GM12878 (cell line): Measurements from ENCODE around the gene RSBN1L. TPM values are rescaled to one million over a fixed set of nuclear protein-coding genes. Genes with fewer than 3 reads are reported as not detected.

Experiments
- ATAC-seq: fragments of 200-7000 bp; cut with Tn5 transposase; 3 replicates; pipeline ENCODE4 v1.9.1; 2020; ENCODE audit warnings: mild to moderate bottlenecking, moderate library complexity
- BruUV-seq: library from RNA; stranded (reverse); fragments of 400-500 nt; replicated peaks from 2 replicates; lab custom pipeline; 2021; lab: Mats Ljungman, UMichigan
- CTCF ChIA-PET: fragments of 300-600 bp; sonication (Branson Sonifier 250); formaldehyde crosslinking; extraction: SDS; loops from one replicate; lab custom pipeline; 2021; ENCODE audit warnings: inconsistent platforms; lab: Yijun Ruan, JAX
- POLR2A ChIA-PET: fragments of 350-600 bp; formaldehyde crosslinking; extraction: SDS; loops from one replicate; lab custom pipeline; 2021; ENCODE audit warnings: inconsistent platforms; lab: Charles Lee
- RAD21 ChIA-PET: fragments of 300-600 bp; sonication (Branson Sonifier 250); formaldehyde crosslinking; loops from one replicate; lab custom pipeline; 2023; ENCODE audit warnings: antibody characterized with exemption; ENCODE audit not compliant: unreplicated experiment; lab: Charles Lee
- SMC1A ChIA-PET: fragments of 300-600 bp; sonication (Branson Sonifier 250); formaldehyde crosslinking; loops from one replicate; lab custom pipeline; 2023; ENCODE audit not compliant: unreplicated experiment, uncharacterized antibody; lab: Charles Lee
- DNase-seq: peaks from one replicate; pipeline ENCODE4 v3.0.0-alpha.2; 2011; ENCODE audit warnings: low read depth, low spot score
- FAIRE-seq: peaks from 3 replicates; lab custom pipeline; 2011; peaks lifted over from hg19 to GRCh38; lab: Jason Lieb, UNC
- H2AFZ ChIP-seq: 2 replicates; pipeline ENCODE4 v1.6.0; 2011; ENCODE audit warnings: low read depth, low read length, control low read depth; ENCODE audit not compliant: control insufficient read depth
- H3K27ac ChIP-seq: 2 replicates; pipeline ENCODE4 v1.5.1; 2011; ENCODE audit warnings: control low read depth; ENCODE audit not compliant: control insufficient read depth, insufficient read depth
- H3K27me3 ChIP-seq, 2 experiments: replicated peaks in 1 of 2; 2 replicates each; pipeline versions ENCODE4 v1.6.0 to v1.6.1; 2011; ENCODE audit warnings: low read length in 1 of 2; ENCODE audit not compliant: control insufficient read depth in 2 of 2, insufficient read depth in 2 of 2
- H3K36me3 ChIP-seq, 2 experiments: 2 replicates each; pipeline ENCODE4 v1.5.1; 2011; ENCODE audit warnings: low read length in 1 of 2; ENCODE audit not compliant: control insufficient read depth in 2 of 2, insufficient read depth in 2 of 2
- H3K4me1 ChIP-seq: 2 replicates; pipeline ENCODE4 v1.6.1; 2011; ENCODE audit warnings: mild to moderate bottlenecking, low read length, moderate library complexity, mixed read lengths; ENCODE audit not compliant: control insufficient read depth, insufficient read depth
- H3K4me2 ChIP-seq: 2 replicates; pipeline ENCODE4 v1.6.0; 2011; ENCODE audit warnings: control low read depth; ENCODE audit not compliant: control insufficient read depth, insufficient read depth
- H3K4me3 ChIP-seq: fragments of 200-600 bp; sonication (generic); 2 replicates; pipeline ENCODE4 v1.5.1; 2016
- H3K79me2 ChIP-seq: 2 replicates; pipeline ENCODE4 v1.6.0; 2011; ENCODE audit warnings: low read length; ENCODE audit not compliant: control insufficient read depth, insufficient read depth
- H3K9ac ChIP-seq: 2 replicates; pipeline ENCODE4 v1.8.0; 2011; ENCODE audit warnings: low read length, control low read depth, mixed read lengths; ENCODE audit not compliant: control insufficient read depth, insufficient read depth
- H3K9me3 ChIP-seq: replicated peaks from 3 replicates; pipeline ENCODE4 v1.5.1; 2011; ENCODE audit warnings: mild to moderate bottlenecking, low read length; ENCODE audit not compliant: control insufficient read depth, insufficient read depth
- H4K20me1 ChIP-seq: 2 replicates; pipeline ENCODE4 v1.6.0; 2011; ENCODE audit not compliant: control insufficient read depth, insufficient read depth
- CUX1 ChIP-seq: IDR thresholded peaks from 2 replicates; pipeline ENCODE4 v1.6.1; 2012; ENCODE audit warnings: improper control_type of control experiment, low read depth, low read length; ENCODE audit not compliant: insufficient replicate concordance
- ESRRA ChIP-seq: IDR thresholded peaks from 2 replicates; pipeline ENCODE4 v1.6.1; 2012; ENCODE audit warnings: mild to moderate bottlenecking, low read length, improper control_type of control experiment
- FOXM1 ChIP-seq: IDR thresholded peaks from 2 replicates; pipeline ENCODE4 v1.6.1; 2012; ENCODE audit warnings: low read depth, mild to moderate bottlenecking, inconsistent platforms, low read length, moderate library complexity
- PML ChIP-seq: IDR thresholded peaks from 2 replicates; pipeline ENCODE4 v1.6.1; 2012; ENCODE audit warnings: low read length, inconsistent platforms
- SMC3 ChIP-seq: IDR thresholded peaks from 2 replicates; pipeline ENCODE4 v1.6.1; 2011; ENCODE audit warnings: low read length, improper control_type of control experiment, borderline replicate concordance
- SP1 ChIP-seq: IDR thresholded peaks from one replicate; pipeline ENCODE4 v1.6.1; 2011; ENCODE audit warnings: low read depth, low read length
- STAT1 ChIP-seq: fragments of 450-650 bp; conservative IDR thresholded peaks from 2 replicates; pipeline ENCODE4 v1.6.1; 2014; ENCODE audit warnings: antibody characterized with exemption, mild to moderate bottlenecking
- TBL1XR1 ChIP-seq: IDR thresholded peaks from 2 replicates; pipeline ENCODE4 v1.6.1; 2012; ENCODE audit warnings: low read depth, low read length, improper control_type of control experiment
- TCF12 ChIP-seq: IDR thresholded peaks from 2 replicates; pipeline ENCODE4 v1.6.1; 2011; ENCODE audit warnings: low read depth, mild to moderate bottlenecking, low read length
- ZNF592 ChIP-seq: fragments of 450-650 bp; IDR thresholded peaks from 2 replicates; pipeline ENCODE4 v1.6.1; 2017; ENCODE audit warnings: mild to moderate bottlenecking, moderate library complexity
- WGBS: methylation state at CpG from one replicate; pipeline ENCODE4 v1.1.6; 2016; ENCODE audit warnings: low lambda C conversion rate; ENCODE audit not compliant: insufficient replicate concordance, insufficient coverage; ENCODE audit errors: missing lambda C conversion rate; 5-methylcytosine and 5-hydroxymethylcytosine counted together
- in situ Hi-C: fragments of 300-500 bp; cut with MboI; formaldehyde crosslinking; loops from 9 replicates; pipeline ENCODE4 v1.14.3; 2018; ENCODE audit warnings: mixed read lengths
- intact Hi-C: fragments of 100-400 bp; cut with micrococcal nuclease; formaldehyde crosslinking; loops from one replicate; pipeline ENCODE4 v1.14.2; 2022; ENCODE audit not compliant: unreplicated experiment
- polyA plus RNA-seq, 11 experiments: library from polyadenylated mRNA; depleted of rRNA in 4 of 11; unstranded in 6 of 11; stranded (reverse) in 5 of 11; fragments of >200 nt; fragmentation: Nextera tagmentation in 4 of 11; fragmentation: Illumina TruSeq in 1 of 11; extraction: Ambion mirVana in 4 of 11; extraction: Trizol in 1 of 11; gene quantifications; 1 replicate in 1 of 11; 2 replicates in 10 of 11; pipeline versions ENCODE4 v1.2.1 to v1.2.3, GENCODE V29; 2011 to 2016; ENCODE audit warnings: inconsistent platforms in 2 of 11, missing spikeins in 2 of 11, low read depth in 1 of 11
- total RNA-seq, 4 experiments: library from RNA; depleted of rRNA in 3 of 4; stranded (reverse); fragments of >200 nt in 3 of 4; fragmentation: Illumina TruSeq in 1 of 4; extraction: Trizol in 1 of 4; gene quantifications; 2 replicates each; pipeline versions ENCODE4 v1.2.1 to v1.2.3, GENCODE V29; 2013 to 2021

RSBN1L gene
- total and polyA plus RNA-seq, 10 of the 15 experiments (the other 5 are each of a cell fraction or from before 2014, with no cell fraction given): 4.5 to 23.7 (median 10.3) TPM

- ChIA-PET POLR2A (no interaction called here), SMC1A (no interaction called here), CTCF (no interaction called here), RAD21 (no interaction called here)
- Histone ChIP-seq H4K20me1 (no peaks in the 10 kb centered on the region), H3K27me3 (no peaks in the 10 kb centered on the region), H3K36me3 (peaks cover 6 to 8% of the 10 kb centered on the region in 2 experiments; a peak in 3 of 4 replicates), H3K4me2 (no peak overlapping the region), H2AFZ (no peak overlapping the region), H3K4me1 (peaks cover 10% of the 10 kb centered on the region), H3K27ac (no peak overlapping the region), H3K79me2 (peaks cover 49% of the 10 kb centered on the region), H3K9ac (no peak overlapping the region), H3K9me3 (peaks cover 59% of the 10 kb centered on the region), H3K4me3 (no peak overlapping the region)
- TF ChIP-seq TBL1XR1 (no peak), ESRRA (no peak), SMC3 (no peak), CUX1 (no peak), PML (no peak), TCF12 (no peak), FOXM1 (no peak), SP1 (no peak), STAT1 (no peak), ZNF592 (no peak)
- ATAC-seq (no peak), FAIRE-seq (no peak), DNase-seq (no peak)
- in situ Hi-C loops (no loop called here), intact Hi-C loops (no loop called here)
- 0% methylated on average over 1 of the region's 1 CpG for WGBS
- no TSS peak for BruUV-seq
These were observed 126.0 kb downstream of the RSBN1L start for GRCh38 chr7:77822269-77822668.
